K562 (cell line): ENCODE data around the gene BCL10. TPM values are rescaled to one million over a fixed set of nuclear protein-coding genes. Genes with fewer than 3 reads are reported as not detected.

ENCODE experiments used
- CREB1 ChIP-seq, 2 experiments: sonication (generic) in 1 of 2; formaldehyde crosslinking in 1 of 2; IDR thresholded peaks; 2 replicates each; pipeline versions ENCODE4 v1.6.1 to v1.8.0; 2012 to 2022; ENCODE audit warnings: inconsistent platforms in 1 of 2, mild to moderate bottlenecking in 1 of 2, missing genetic modification reagents in 1 of 2, moderate library complexity in 1 of 2
- DMBX1 ChIP-seq: fragments of 250-450 bp; sonication (Bioruptor Pico); IDR thresholded peaks from 2 replicates; pipeline ENCODE4 v1.8.0; 2022; ENCODE audit warnings: inconsistent platforms, mild to moderate bottlenecking, moderate library complexity, borderline replicate concordance
- ELF4 ChIP-seq: fragments of 450-650 bp; formaldehyde crosslinking; IDR thresholded peaks from 2 replicates; pipeline ENCODE4 v1.4.0; 2022; ENCODE audit warnings: missing genetic modification characterization
- MAZ ChIP-seq, 2 experiments: fragments of 450-650 bp in 1 of 2; sonication (generic) in 1 of 2; formaldehyde crosslinking; IDR thresholded peaks in 1 of 2; conservative IDR thresholded peaks in 1 of 2; 2 replicates each; pipeline versions ENCODE4 v1.4.0 to v1.5.0; 2020; ENCODE audit warnings: mild to moderate bottlenecking in 1 of 2, missing genetic modification reagents in 1 of 2
- NONO ChIP-seq, 2 experiments: fragments of 200-400 bp in 1 of 2; fragments of 450-650 bp in 1 of 2; formaldehyde crosslinking in 1 of 2; IDR thresholded peaks; 2 replicates each; pipeline ENCODE4 v1.6.1; 2017; ENCODE audit warnings: low read depth in 2 of 2, mild to moderate bottlenecking in 2 of 2, moderate library complexity in 2 of 2, low read length in 1 of 2
- TAL1 ChIP-seq: fragments of 450-650 bp; IDR thresholded peaks from 2 replicates; pipeline ENCODE4 v1.6.1; 2016; ENCODE audit warnings: mild to moderate bottlenecking
- ZNF347 ChIP-seq: fragments of 450-650 bp; formaldehyde crosslinking; IDR thresholded peaks from 2 replicates; pipeline ENCODE4 v1.4.0; 2020; ENCODE audit warnings: low read depth, mild to moderate bottlenecking, moderate library complexity
- polyA plus RNA-seq, 8 experiments: library from polyadenylated mRNA; depleted of rRNA in 4 of 8; stranded (reverse) in 5 of 8; unstranded in 3 of 8; fragments of >200 nt; fragmentation: Nextera tagmentation in 2 of 8; fragmentation: Illumina TruSeq in 1 of 8; extraction: Ambion mirVana in 2 of 8; extraction: Trizol in 1 of 8; gene quantifications; 2 replicates each; pipeline versions ENCODE4 v1.2.1 to v1.2.3, GENCODE V29; 2011 to 2014; ENCODE audit warnings: inconsistent platforms in 1 of 8, missing spikeins in 1 of 8
- total RNA-seq, 7 experiments: library from RNA; depleted of rRNA in 6 of 7; stranded (reverse); fragments of >200 nt in 6 of 7; fragmentation: Illumina TruSeq in 2 of 7; extraction: Trizol in 2 of 7; gene quantifications; 2 replicates each; pipeline versions ENCODE4 v1.2.1 to v1.2.3, GENCODE V29; 2011 to 2021; ENCODE audit warnings: low replicate concordance in 1 of 7
- TF ChIP-seq, protein P1 (sequence below): fragments of 250-450 bp; sonication (Bioruptor Pico); IDR thresholded peaks from 2 replicates; pipeline ENCODE4 v1.8.0; 2021; ENCODE audit warnings: mild to moderate bottlenecking, moderate library complexity
- TF ChIP-seq, protein P2 (sequence below): fragments of 250-450 bp; sonication (Bioruptor Pico); IDR thresholded peaks from 2 replicates; pipeline ENCODE4 v1.4.0; 2020; ENCODE audit warnings: mild to moderate bottlenecking, moderate library complexity
- TF ChIP-seq, protein P3 (sequence below): sonication (generic); formaldehyde crosslinking; IDR thresholded peaks from 2 replicates; pipeline ENCODE4 v1.8.0; 2022; ENCODE audit warnings: missing genetic modification reagents, mild to moderate bottlenecking, borderline replicate concordance

Gene BCL10
- total and polyA plus RNA-seq, 9 of the 15 experiments (the other 6 are each of a cell fraction or from before 2014, with no cell fraction given) = 8.0 to 19.4 (median 12.3) TPM

DNA sequence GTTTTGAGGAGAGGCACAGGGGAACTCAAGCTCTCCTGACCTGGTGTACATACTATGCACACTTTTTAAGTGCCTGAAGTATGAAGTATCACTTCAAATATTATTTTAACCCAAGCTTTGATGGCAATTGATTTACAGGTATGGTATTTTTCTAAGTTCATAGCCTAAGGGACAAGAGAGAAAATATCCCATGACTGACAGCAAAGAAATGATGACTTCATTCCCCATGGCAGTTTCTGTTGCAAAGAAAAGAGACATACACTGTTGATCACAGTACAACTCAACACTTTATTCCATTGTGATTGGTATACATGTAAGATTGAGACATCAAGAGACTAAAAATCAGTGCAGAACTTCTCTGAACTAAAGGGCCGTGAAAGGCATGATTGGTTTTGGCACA, 41.8 kb upstream of the BCL10 start (continued):
- TF ChIP-seq, protein P1, sequence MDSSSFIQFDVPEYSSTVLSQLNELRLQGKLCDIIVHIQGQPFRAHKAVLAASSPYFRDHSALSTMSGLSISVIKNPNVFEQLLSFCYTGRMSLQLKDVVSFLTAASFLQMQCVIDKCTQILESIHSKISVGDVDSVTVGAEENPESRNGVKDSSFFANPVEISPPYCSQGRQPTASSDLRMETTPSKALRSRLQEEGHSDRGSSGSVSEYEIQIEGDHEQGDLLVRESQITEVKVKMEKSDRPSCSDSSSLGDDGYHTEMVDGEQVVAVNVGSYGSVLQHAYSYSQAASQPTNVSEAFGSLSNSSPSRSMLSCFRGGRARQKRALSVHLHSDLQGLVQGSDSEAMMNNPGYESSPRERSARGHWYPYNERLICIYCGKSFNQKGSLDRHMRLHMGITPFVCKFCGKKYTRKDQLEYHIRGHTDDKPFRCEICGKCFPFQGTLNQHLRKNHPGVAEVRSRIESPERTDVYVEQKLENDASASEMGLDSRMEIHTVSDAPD (CRISPR knock-in tag) = no peak
- TF ChIP-seq ZNF347 (CRISPR knock-in tag) (no peak), TAL1 (no peak), NONO (IDR thresholded peaks at IDR 0.05; ENCODE audit: low read depth in 2 of 2, low read length in 1 of 2) (no peak), MAZ (CRISPR knock-in tag; conservative IDR thresholded peaks at IDR 0.05 in 1 of 2, IDR thresholded peaks at IDR 0.05 in 1 of 2) (no peak), CREB1 (IDR thresholded peaks at IDR 0.05) (no peak), CREB1 (CRISPR knock-in tag; IDR thresholded peaks at IDR 0.05) (no peak), DMBX1 (CRISPR knock-in tag) (no peak), ELF4 (CRISPR knock-in tag) (no peak)
- TF ChIP-seq, protein P2, sequence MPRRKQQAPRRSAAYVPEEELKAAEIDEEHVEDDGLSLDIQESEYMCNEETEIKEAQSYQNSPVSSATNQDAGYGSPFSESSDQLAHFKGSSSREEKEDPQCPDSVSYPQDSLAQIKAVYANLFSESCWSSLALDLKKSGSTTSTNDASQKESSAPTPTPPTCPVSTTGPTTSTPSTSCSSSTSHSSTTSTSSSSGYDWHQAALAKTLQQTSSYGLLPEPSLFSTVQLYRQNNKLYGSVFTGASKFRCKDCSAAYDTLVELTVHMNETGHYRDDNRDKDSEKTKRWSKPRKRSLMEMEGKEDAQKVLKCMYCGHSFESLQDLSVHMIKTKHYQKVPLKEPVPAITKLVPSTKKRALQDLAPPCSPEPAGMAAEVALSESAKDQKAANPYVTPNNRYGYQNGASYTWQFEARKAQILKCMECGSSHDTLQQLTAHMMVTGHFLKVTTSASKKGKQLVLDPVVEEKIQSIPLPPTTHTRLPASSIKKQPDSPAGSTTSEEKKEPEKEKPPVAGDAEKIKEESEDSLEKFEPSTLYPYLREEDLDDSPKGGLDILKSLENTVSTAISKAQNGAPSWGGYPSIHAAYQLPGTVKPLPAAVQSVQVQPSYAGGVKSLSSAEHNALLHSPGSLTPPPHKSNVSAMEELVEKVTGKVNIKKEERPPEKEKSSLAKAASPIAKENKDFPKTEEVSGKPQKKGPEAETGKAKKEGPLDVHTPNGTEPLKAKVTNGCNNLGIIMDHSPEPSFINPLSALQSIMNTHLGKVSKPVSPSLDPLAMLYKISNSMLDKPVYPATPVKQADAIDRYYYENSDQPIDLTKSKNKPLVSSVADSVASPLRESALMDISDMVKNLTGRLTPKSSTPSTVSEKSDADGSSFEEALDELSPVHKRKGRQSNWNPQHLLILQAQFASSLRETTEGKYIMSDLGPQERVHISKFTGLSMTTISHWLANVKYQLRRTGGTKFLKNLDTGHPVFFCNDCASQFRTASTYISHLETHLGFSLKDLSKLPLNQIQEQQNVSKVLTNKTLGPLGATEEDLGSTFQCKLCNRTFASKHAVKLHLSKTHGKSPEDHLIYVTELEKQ = no peak
- TF ChIP-seq, protein P3, sequence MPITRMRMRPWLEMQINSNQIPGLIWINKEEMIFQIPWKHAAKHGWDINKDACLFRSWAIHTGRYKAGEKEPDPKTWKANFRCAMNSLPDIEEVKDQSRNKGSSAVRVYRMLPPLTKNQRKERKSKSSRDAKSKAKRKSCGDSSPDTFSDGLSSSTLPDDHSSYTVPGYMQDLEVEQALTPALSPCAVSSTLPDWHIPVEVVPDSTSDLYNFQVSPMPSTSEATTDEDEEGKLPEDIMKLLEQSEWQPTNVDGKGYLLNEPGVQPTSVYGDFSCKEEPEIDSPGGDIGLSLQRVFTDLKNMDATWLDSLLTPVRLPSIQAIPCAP (CRISPR knock-in tag) = no peak
